ENCODE data around the gene MFAP2.
"Not testable (repeated sequence)": the region's sequence is repeated elsewhere in the genome, so short reads cannot be mapped to it uniquely, and the experiment has no call there.

Gene MFAP2

DNA sequence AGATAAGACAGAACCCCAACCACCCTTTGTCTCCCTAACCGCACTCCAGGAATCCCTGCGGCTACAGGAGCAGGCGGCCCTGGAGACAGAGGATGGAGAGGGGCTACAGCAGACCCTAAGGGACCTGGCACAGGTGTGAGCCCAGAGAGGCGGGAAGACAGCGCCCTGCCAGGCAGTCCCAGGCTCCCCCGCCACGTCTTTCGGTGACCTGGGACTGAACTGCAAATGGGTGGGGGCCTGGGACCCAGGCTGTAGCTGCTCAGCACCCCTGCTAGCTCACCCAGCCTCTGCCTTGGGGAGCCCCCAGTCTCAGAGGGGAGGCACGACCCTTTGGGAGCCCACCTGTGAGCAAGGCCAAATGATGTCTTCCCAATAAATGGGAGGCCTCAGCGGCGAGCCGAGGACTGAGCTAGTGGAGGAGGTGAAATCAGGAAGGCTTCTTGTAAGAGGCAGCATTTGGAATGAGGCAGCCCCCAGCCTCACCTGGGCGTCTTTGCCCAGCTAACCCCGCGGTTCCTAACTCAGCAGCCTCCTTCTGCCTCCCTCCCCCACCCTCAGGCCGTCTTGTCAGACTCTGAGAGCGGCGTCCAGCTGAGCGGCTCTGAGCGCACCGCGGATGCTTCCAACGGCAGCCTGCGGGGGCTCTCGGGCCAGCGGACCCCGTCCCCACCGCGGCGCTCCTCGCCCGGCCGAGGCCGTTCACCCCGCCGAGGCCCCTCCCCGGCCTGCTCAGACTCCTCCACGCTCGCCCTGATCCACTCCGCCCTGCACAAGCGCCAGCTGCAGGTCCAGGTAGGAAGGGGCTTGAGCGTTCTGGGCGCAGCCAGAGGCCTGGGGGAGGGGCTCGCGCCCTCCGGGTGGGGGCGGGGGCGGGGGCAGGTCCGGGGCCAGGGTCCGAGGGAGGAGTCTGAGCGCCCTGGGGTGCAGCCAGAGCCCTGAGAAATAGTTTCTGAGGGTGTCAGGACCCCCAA is 41.8 kb downstream of the MFAP2 start:
- Histone ChIP-seq H3K9ac (ENCODE audit: low read length in 5 of 5) (no peak overlapping the region), H3K4me3 (ENCODE audit: low read depth in 1 of 5, low read length in 5 of 5) (no peak overlapping the region), H3K27ac (ENCODE audit: low read depth, low read length) (no peak overlapping the region), H3K27me3 (ENCODE audit: control insufficient read depth in 5 of 5, insufficient read depth in 4 of 5, low read length in 5 of 5) (no peaks in the 10 kb centered on the region), H3K36me3 (ENCODE audit: control insufficient read depth in 5 of 5, insufficient read depth in 5 of 5, low read length in 5 of 5) (peaks cover 0 to 48% (median 13%) of the 10 kb centered on the region in 5 donors), H3K9me3 (ENCODE audit: control insufficient read depth in 5 of 5, low read length in 5 of 5) (no peaks in the 10 kb centered on the region), H3K4me1 (ENCODE audit: control insufficient read depth in 5 of 5, insufficient read depth in 5 of 5, low read length in 5 of 5) (no peaks in the 10 kb centered on the region)

DNA sequence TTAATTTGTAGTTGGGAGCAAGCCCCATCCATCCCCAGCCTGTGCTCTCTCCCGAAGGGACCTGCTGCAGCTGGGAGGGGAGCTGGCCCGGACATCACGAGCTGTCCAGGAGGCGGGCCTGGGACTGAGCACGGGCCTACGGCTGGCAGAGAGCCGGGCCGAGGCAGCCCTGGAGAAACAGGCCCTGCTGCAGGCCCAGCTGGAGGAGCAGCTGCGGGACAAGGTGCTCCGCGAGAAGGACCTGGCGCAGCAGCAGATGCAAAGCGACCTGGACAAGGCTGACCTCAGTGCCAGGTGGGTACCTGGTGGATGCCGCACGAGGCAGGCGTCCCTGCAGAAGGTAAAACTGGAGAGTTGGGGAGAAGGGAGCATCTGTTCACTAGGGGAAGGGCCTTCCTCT is 43.8 kb downstream of the MFAP2 start:
- peaks cover 0 to 42% (median 19%) of the 10 kb centered on the region in 5 donors for H3K36me3 ChIP-seq (ENCODE audit: control insufficient read depth in 5 of 5, insufficient read depth in 5 of 5, low read length in 5 of 5)
- H3K27me3 ChIP-seq (ENCODE audit: control insufficient read depth in 5 of 5, insufficient read depth in 4 of 5, low read length in 5 of 5); H3K9me3 ChIP-seq (ENCODE audit: control insufficient read depth in 5 of 5, low read length in 5 of 5); H3K9ac ChIP-seq (ENCODE audit: low read length in 5 of 5); H3K4me1 ChIP-seq (ENCODE audit: control insufficient read depth in 5 of 5, insufficient read depth in 5 of 5, low read length in 5 of 5); H3K4me3 ChIP-seq (ENCODE audit: low read depth in 1 of 5, low read length in 5 of 5); H3K27ac ChIP-seq (ENCODE audit: low read depth, low read length): not testable (repeated sequence)

DNA sequence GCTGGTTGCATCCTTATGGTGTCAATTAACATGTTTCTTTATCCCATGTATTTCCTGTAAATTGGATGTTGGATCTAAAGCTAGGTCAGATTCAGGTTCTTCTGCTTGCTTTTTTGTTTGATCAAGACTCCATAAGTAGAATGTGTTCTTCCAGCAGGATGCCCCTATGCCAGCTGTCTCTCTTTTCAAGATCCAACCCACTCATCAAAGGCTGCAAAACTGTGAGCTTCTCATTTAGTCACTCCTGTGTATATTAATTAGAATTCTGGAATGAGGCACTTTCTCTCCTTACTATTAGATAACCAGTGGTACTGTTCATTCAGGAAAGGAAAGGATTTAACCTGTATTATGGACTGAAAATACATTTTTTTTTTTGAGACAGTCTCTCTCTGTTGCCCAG is 46.5 kb downstream of the MFAP2 start:
- H3K4me1 ChIP-seq (ENCODE audit: control insufficient read depth in 5 of 5, insufficient read depth in 5 of 5, low read length in 5 of 5); H3K4me3 ChIP-seq (ENCODE audit: low read depth in 1 of 5, low read length in 5 of 5); H3K27me3 ChIP-seq (ENCODE audit: control insufficient read depth in 5 of 5, insufficient read depth in 4 of 5, low read length in 5 of 5); H3K9me3 ChIP-seq (ENCODE audit: control insufficient read depth in 5 of 5, low read length in 5 of 5); H3K9ac ChIP-seq (ENCODE audit: low read length in 5 of 5); H3K27ac ChIP-seq (ENCODE audit: low read depth, low read length): not testable (repeated sequence)
- H3K36me3 ChIP-seq (ENCODE audit: control insufficient read depth in 5 of 5, insufficient read depth in 5 of 5, low read length in 5 of 5) = peaks cover 0 to 51% (median 32%) of the 10 kb centered on the region in 5 donors

DNA sequence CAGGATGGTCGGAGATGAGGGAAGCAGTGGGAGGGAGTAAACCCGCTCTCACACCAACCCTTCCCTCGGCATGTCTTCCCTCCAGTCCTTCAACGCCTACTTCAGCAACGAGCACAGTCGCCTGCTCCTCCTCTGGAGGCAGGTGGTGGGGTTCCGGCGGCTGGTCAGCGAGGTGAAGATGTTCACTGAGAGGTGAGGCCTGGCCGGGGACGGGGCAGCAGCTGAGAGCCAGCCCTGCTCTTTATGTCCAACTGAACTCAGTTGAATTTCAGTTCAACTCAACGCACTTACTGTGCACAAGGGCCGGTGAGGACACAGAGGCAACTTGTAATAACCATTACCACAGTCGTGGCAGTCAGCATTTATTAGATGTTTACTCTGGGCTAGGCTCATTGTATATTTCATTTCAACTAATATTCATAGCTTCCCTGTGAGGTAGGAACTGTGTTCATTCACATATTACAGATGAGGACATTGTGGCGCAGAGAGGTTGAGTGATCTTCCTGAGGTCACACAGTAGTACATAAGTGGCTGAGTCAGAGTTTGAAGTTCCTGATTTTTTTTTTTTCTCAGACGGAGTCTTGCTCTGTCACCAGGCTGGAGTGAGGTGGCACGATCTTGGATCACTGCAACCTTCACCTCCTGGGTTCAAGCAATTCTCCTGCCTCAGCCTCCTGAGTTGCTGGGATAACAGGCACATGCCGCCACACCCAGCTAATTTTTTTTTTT is 49.0 kb downstream of the MFAP2 start:
- not testable (repeated sequence) for H3K9me3 ChIP-seq (ENCODE audit: control insufficient read depth in 5 of 5, low read length in 5 of 5); H3K27me3 ChIP-seq (ENCODE audit: control insufficient read depth in 5 of 5, insufficient read depth in 4 of 5, low read length in 5 of 5); H3K4me3 ChIP-seq (ENCODE audit: low read depth in 1 of 5, low read length in 5 of 5); H3K9ac ChIP-seq (ENCODE audit: low read length in 5 of 5); H3K4me1 ChIP-seq (ENCODE audit: control insufficient read depth in 5 of 5, insufficient read depth in 5 of 5, low read length in 5 of 5); H3K27ac ChIP-seq (ENCODE audit: low read depth, low read length)
- peaks cover 0 to 32% (median 23%) of the 10 kb centered on the region in 5 donors for H3K36me3 ChIP-seq (ENCODE audit: control insufficient read depth in 5 of 5, insufficient read depth in 5 of 5, low read length in 5 of 5)

GRCh38 chr1:16929146-16930041 is 51.0 kb downstream of the MFAP2 start:
- H3K27ac ChIP-seq (ENCODE audit: low read depth, low read length) = not testable (repeated sequence)

DNA sequence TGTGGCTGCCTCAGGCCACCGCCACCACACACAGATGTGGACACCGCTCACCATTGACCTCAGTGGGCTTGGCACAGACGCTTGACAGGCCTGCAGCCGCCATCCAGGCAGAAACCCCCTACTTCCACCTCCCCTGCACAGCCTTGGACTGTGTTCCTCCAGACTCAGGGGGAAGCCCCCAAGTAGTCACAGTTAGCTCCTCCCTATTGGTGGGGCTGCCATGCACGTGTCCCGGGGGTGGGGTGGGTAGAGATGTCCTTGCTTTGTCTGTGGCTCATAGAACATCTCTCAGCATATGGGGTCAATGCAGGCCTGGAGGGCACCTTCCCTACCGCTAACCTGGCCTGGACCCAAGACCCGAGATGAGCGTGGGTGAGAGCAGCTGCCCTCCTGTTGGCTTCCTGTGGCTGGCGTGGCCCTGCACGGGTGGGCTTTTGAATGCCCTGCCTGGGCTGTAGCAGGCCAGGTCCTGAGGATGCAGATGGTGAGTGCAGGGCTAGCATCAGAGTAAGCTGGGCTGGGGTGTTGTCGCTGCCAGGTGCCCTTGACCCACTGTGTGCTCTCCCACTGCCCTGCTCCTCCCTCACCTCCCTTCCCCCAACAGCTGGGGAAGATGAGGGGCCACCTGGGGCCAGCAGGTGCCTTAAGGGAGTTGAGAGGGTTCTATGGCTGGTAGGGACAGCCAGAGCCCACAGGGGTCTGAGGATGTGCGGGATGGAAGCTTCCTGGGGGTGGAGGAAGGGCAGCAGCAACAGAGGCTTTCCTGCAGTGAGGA is 52.5 kb downstream of the MFAP2 start:
- Histone ChIP-seq H3K9me3 (ENCODE audit: control insufficient read depth in 5 of 5, low read length in 5 of 5) (no peaks in the 10 kb centered on the region), H3K27ac (ENCODE audit: low read depth, low read length) (no peak overlapping the region), H3K27me3 (ENCODE audit: control insufficient read depth in 5 of 5, insufficient read depth in 4 of 5, low read length in 5 of 5) (peaks cover 0 to 4% (median 0%) of the 10 kb centered on the region in 5 donors), H3K4me1 (ENCODE audit: control insufficient read depth in 5 of 5, insufficient read depth in 5 of 5, low read length in 5 of 5) (peaks cover 0 to 2% (median 0%) of the 10 kb centered on the region in 5 donors), H3K36me3 (ENCODE audit: control insufficient read depth in 5 of 5, insufficient read depth in 5 of 5, low read length in 5 of 5) (peaks cover 0 to 33% (median 24%) of the 10 kb centered on the region in 5 donors), H3K9ac (ENCODE audit: low read length in 5 of 5) (no peak overlapping the region), H3K4me3 (ENCODE audit: low read depth in 1 of 5, low read length in 5 of 5) (no peak overlapping the region)

More at GRCh38 chr1:16929146-16930041, 51.0 kb downstream of the MFAP2 start:
- H3K36me3 ChIP-seq (ENCODE audit: control insufficient read depth in 5 of 5, insufficient read depth in 5 of 5, low read length in 5 of 5) = peaks cover 0 to 33% (median 23%) of the 10 kb centered on the region in 5 donors
- H3K9me3 ChIP-seq (ENCODE audit: control insufficient read depth in 5 of 5, low read length in 5 of 5); H3K9ac ChIP-seq (ENCODE audit: low read length in 5 of 5); H3K4me3 ChIP-seq (ENCODE audit: low read depth in 1 of 5, low read length in 5 of 5); H3K27me3 ChIP-seq (ENCODE audit: control insufficient read depth in 5 of 5, insufficient read depth in 4 of 5, low read length in 5 of 5); H3K4me1 ChIP-seq (ENCODE audit: control insufficient read depth in 5 of 5, insufficient read depth in 5 of 5, low read length in 5 of 5): not testable (repeated sequence)

DNA sequence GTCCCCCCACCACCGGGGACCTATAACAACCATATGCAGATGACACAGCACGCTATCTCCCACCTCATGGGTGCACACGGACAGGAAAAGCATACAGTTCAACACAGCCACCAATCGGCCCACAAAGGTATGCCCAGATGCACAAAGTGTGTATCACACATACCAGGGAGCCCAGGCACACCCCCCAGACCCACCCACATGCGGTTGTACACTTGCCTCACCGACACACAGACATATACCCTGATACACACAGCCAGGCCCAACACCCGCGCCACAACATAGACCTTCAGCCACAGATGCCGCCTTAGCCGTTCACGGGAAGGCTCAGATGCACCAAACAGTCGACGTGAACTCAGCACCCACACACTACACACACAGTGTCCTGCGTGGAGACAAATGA is 53.2 kb downstream of the MFAP2 start:
- no peak overlapping the region for H3K9ac ChIP-seq (ENCODE audit: low read length in 5 of 5)
- H3K9me3 ChIP-seq (ENCODE audit: control insufficient read depth in 5 of 5, low read length in 5 of 5) = no peaks in the 10 kb centered on the region
- H3K27ac ChIP-seq (ENCODE audit: low read depth, low read length) = no peak overlapping the region
- H3K27me3 ChIP-seq (ENCODE audit: control insufficient read depth in 5 of 5, insufficient read depth in 4 of 5, low read length in 5 of 5) = peaks cover 0 to 9% (median 5%) of the 10 kb centered on the region in 5 donors
- peaks cover 0 to 29% (median 20%) of the 10 kb centered on the region in 5 donors for H3K36me3 ChIP-seq (ENCODE audit: control insufficient read depth in 5 of 5, insufficient read depth in 5 of 5, low read length in 5 of 5)
- no peak overlapping the region for H3K4me3 ChIP-seq (ENCODE audit: low read depth in 1 of 5, low read length in 5 of 5)
- H3K4me1 ChIP-seq (ENCODE audit: control insufficient read depth in 5 of 5, insufficient read depth in 5 of 5, low read length in 5 of 5) = peaks cover 0 to 3% (median 0%) of the 10 kb centered on the region in 5 donors

GRCh38 chr1:16926491-16927073 is 53.8 kb downstream of the MFAP2 start:
- H3K27ac ChIP-seq (ENCODE audit: low read depth, low read length) = no peak overlapping the region
- peaks cover 0 to 6% (median 4%) of the 10 kb centered on the region in 5 donors for H3K4me1 ChIP-seq (ENCODE audit: control insufficient read depth in 5 of 5, insufficient read depth in 5 of 5, low read length in 5 of 5)
- peaks cover 0 to 29% (median 18%) of the 10 kb centered on the region in 5 donors for H3K36me3 ChIP-seq (ENCODE audit: control insufficient read depth in 5 of 5, insufficient read depth in 5 of 5, low read length in 5 of 5)
- no peaks in the 10 kb centered on the region for H3K9me3 ChIP-seq (ENCODE audit: control insufficient read depth in 5 of 5, low read length in 5 of 5)
- no peak overlapping the region for H3K4me3 ChIP-seq (ENCODE audit: low read depth in 1 of 5, low read length in 5 of 5)
- no peak overlapping the region for H3K9ac ChIP-seq (ENCODE audit: low read length in 5 of 5)
- H3K27me3 ChIP-seq (ENCODE audit: control insufficient read depth in 5 of 5, insufficient read depth in 4 of 5, low read length in 5 of 5) = peaks cover 0 to 14% (median 5%) of the 10 kb centered on the region in 5 donors

All from subcutaneous abdominal adipose tissue (tissue), 5 donors.